CD8-positive, alpha-beta memory T cell (primary cell): Measurements from ENCODE around the gene ATXN7. TPM values are rescaled to one million over a fixed set of nuclear protein-coding genes. Genes with fewer than 3 reads are reported as not detected.
A peak's percentile ranks its signal among the peaks of the same experiment; 100 is the strongest.

Experiments used
- CTCF ChIA-PET: fragments of 350-600 bp; sonication (Branson Sonifier 250); formaldehyde crosslinking; loops from one replicate; lab custom pipeline; 2021; ENCODE audit warnings: antibody characterized with exemption; lab: Charles Lee
- POLR2A ChIA-PET: fragments of 350-600 bp; sonication (Branson Sonifier 250); formaldehyde crosslinking; loops from one replicate; lab custom pipeline; 2021; ENCODE audit warnings: antibody characterized with exemption; lab: Charles Lee
- DNase-seq, 5 donors: peaks; one replicate each; pipeline versions ENCODE4 v3.0.0 to v3.0.0-alpha.2; 2020 to 2022; ENCODE audit warnings: mixed read lengths in 1 of 5
- H3K27ac ChIP-seq: one replicate; pipeline ENCODE4 v1.7.0; 2013; ENCODE audit warnings: low read depth, mild to moderate bottlenecking, low read length, moderate library complexity
- H3K27me3 ChIP-seq: 2 replicates; pipeline ENCODE4 v1.7.0; 2013; ENCODE audit warnings: low read length, mild to moderate bottlenecking; ENCODE audit not compliant: insufficient read depth, poor library complexity, severe bottlenecking
- H3K36me3 ChIP-seq: 2 replicates; pipeline ENCODE4 v1.7.0; 2013; ENCODE audit warnings: mild to moderate bottlenecking, low read length, moderate library complexity; ENCODE audit not compliant: insufficient read depth
- H3K4me1 ChIP-seq: 2 replicates; pipeline ENCODE4 v1.7.0; 2013; ENCODE audit warnings: mild to moderate bottlenecking, low read length, moderate library complexity; ENCODE audit not compliant: insufficient read depth
- H3K4me3 ChIP-seq: 2 replicates; pipeline ENCODE4 v1.7.0; 2013; ENCODE audit warnings: mild to moderate bottlenecking, low read length
- H3K9me3 ChIP-seq: 2 replicates; pipeline ENCODE4 v1.7.0; 2013; ENCODE audit warnings: mild to moderate bottlenecking, low read length
- H3K27ac Mint-ChIP-seq, 8 donors: one replicate each; pipeline ENCODE4 v1.8.0; 2020 to 2021; ENCODE audit warnings: mixed read lengths in 8 of 8, mild to moderate bottlenecking in 6 of 8, inconsistent platforms in 3 of 8, moderate library complexity in 3 of 8
- H3K27me3 Mint-ChIP-seq, 2 donors: one replicate each; pipeline ENCODE4 v1.8.0; 2020 to 2021; ENCODE audit warnings: mixed read lengths in 2 of 2, mild to moderate bottlenecking in 1 of 2, moderate library complexity in 1 of 2
- H3K36me3 Mint-ChIP-seq, 3 donors: one replicate each; pipeline ENCODE4 v1.8.0; 2020 to 2021; ENCODE audit warnings: mixed read lengths in 3 of 3, inconsistent platforms in 1 of 3, mild to moderate bottlenecking in 1 of 3
- H3K4me1 Mint-ChIP-seq, 3 donors: one replicate each; pipeline ENCODE4 v1.8.0; 2020 to 2021; ENCODE audit warnings: mixed read lengths in 3 of 3, inconsistent platforms in 1 of 3, mild to moderate bottlenecking in 1 of 3
- H3K4me3 Mint-ChIP-seq, 7 donors: one replicate each; pipeline ENCODE4 v1.8.0; 2020 to 2021; ENCODE audit warnings: mixed read lengths in 7 of 7, mild to moderate bottlenecking in 6 of 7, moderate library complexity in 4 of 7, inconsistent platforms in 2 of 7
- H3K9me3 Mint-ChIP-seq, 5 donors: one replicate each; pipeline ENCODE4 v1.8.0; 2020 to 2022; ENCODE audit warnings: mixed read lengths in 5 of 5, mild to moderate bottlenecking in 3 of 5, moderate library complexity in 2 of 5, inconsistent platforms in 1 of 5
- polyA plus RNA-seq: library from polyadenylated mRNA; unstranded; fragments of 300-500 nt; fragmentation: Illumina TruSeq; gene quantifications from one replicate; pipeline ENCODE4 v1.2.3, GENCODE V29; 2021
- total RNA-seq, 2 experiments: library from RNA; stranded (reverse); gene quantifications; one replicate each; pipeline ENCODE4 v1.2.3, GENCODE V29; 2021

The ATXN7 gene
- total and polyA plus RNA-seq, 3 experiments from 2014 or later, result 14.1 to 34.6 (median 33.9) TPM

DNA sequence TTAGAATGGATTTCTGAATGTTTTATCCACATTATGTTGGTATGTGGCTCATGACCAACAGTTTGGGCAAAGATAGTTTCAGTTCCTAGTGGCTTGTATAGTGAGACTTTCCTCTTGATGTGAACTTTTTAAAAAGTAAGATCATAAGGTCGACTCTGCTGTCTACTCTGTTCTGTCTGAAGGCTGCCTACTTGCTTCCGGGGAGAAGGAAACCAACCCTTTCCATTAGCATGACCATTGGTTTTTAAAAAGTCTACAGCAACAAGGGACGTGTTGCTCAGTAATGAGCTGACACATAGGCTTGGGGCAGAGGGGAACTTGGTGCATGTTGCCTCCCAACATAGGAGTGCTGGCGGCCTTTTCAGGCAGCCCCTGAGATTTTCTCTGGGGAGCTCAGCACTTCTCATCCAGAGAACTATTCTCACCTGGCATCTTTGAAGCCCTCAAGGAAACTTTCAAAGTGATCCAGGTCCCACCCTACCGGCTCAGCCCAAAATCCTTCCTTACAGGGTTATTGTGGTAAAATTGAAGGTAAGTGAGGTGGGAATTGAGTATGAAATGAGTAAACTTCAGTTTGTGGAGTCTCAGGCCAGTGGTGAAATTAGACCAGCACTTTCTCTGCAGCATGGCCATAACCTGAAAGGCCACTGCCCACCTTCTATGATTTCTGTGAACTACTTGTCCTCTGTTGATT, 129.0 kb downstream of the ATXN7 start:
- H3K4me1 ChIP-seq, result peaks cover 17% of the 10 kb centered on the region
- H3K27me3 ChIP-seq, result no peaks in the 10 kb centered on the region
- Mint-ChIP-seq H3K36me3 (peaks cover 13 to 96% (median 41%) of the 10 kb centered on the region in 3 donors), H3K27ac (peak overlapping the region in 7 of 8 donors; percentile 7 to 87 (median 47)), H3K27me3 (no peaks in the 10 kb centered on the region), H3K9me3 (no peaks in the 10 kb centered on the region), H3K4me3 (no peak overlapping the region), H3K4me1 (peaks cover 36 to 62% (median 47%) of the 10 kb centered on the region in 3 donors)
- no peak overlapping the region for H3K4me3 ChIP-seq
- DNase-seq, result no peak
- CTCF ChIA-PET, result interaction anchor here (1.0 to 10.3 kb wide), 10 partner anchors 9 to 43 kb away, joined by 3 to 142 read pairs (median 12); no protein-coding TSS in a partner anchor
- H3K36me3 ChIP-seq, result peaks cover 91% of the 10 kb centered on the region
- POLR2A ChIA-PET, result interaction anchor here (0.8 to 2.4 kb wide), 2 partner anchors 24 to 29 kb away, joined by 3 to 13 read pairs; no protein-coding TSS in a partner anchor
- no peaks in the 10 kb centered on the region for H3K9me3 ChIP-seq
- no peak overlapping the region for H3K27ac ChIP-seq

DNA sequence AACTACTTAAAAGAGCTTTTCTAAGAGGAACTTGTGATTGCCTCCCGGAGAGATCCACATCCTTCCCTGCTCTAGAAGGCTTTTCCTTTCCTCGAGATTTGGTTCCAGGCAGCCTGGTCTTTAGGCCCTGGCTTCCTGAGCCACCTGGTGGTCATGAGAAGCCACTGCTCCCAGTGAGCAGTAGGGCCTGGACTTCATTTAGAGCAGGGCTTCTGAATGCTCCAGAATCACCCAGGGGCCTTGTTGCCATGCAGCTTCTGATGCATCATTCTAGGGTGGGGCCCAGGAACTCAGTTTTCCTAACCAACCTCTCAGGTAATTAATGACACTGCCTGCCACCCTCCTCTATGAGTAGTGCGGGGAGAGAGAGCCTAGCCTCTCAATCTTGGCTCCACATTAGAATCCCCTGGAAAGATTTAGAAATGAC, 130.0 kb downstream of the ATXN7 start:
- H3K36me3 ChIP-seq, result peaks cover 85% of the 10 kb centered on the region
- ChIA-PET POLR2A (interaction anchor here (0.6 to 2.4 kb wide), 5 partner anchors 14 to 30 kb away, joined by 3 to 13 read pairs (median 3); no protein-coding TSS in a partner anchor), CTCF (interaction anchor here (0.9 to 10.3 kb wide), 16 partner anchors 10 to 66 kb away, joined by 3 to 142 read pairs (median 5); partner anchors contain the start of gene PSMD6)
- no peaks in the 10 kb centered on the region for H3K9me3 ChIP-seq
- peaks cover 17% of the 10 kb centered on the region for H3K4me1 ChIP-seq
- Mint-ChIP-seq H3K4me1 (peaks cover 39 to 66% (median 50%) of the 10 kb centered on the region in 3 donors), H3K4me3 (no peak overlapping the region), H3K27me3 (no peaks in the 10 kb centered on the region), H3K9me3 (no peaks in the 10 kb centered on the region), H3K27ac (peak overlapping the region; percentile 37 to 88 (median 64)), H3K36me3 (peaks cover 13 to 96% (median 38%) of the 10 kb centered on the region in 3 donors)
- no peak overlapping the region for H3K27ac ChIP-seq
- H3K4me3 ChIP-seq, result no peak overlapping the region
- peak; percentile 23 to 73 (median 56) for DNase-seq
- no peaks in the 10 kb centered on the region for H3K27me3 ChIP-seq

DNA sequence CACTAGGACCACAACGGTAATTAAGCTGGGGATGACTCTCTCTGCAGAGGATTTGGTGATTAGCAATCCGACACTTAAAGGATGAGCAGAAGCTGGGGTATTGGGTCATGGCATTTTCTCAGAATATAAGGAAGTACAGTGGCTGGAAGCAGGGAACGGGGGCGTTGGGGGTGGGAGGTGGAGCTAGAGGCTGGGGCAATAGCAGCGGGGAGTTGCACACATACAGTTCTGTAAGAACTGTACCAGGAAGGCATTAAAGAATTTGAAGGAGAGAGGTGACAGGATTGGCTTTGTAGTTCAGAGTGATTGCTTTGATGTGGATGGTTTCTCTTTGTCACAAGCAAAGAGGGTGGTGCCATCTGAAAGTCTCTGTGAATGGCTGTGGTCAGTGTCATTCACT, 131.4 kb downstream of the ATXN7 start:
- Histone ChIP-seq H3K27ac (no peak overlapping the region), H3K27me3 (no peaks in the 10 kb centered on the region), H3K9me3 (no peaks in the 10 kb centered on the region), H3K4me1 (peaks cover 17% of the 10 kb centered on the region), H3K36me3 (peaks cover 88% of the 10 kb centered on the region), H3K4me3 (no peak overlapping the region)
- Mint-ChIP-seq H3K36me3 (peaks cover 13 to 96% (median 42%) of the 10 kb centered on the region in 3 donors), H3K4me1 (peaks cover 37 to 74% (median 57%) of the 10 kb centered on the region in 3 donors), H3K9me3 (no peaks in the 10 kb centered on the region), H3K27ac (peak overlapping the region in 7 of 8 donors; percentile 7 to 84 (median 60)), H3K27me3 (no peaks in the 10 kb centered on the region), H3K4me3 (no peak overlapping the region)
- CTCF ChIA-PET, result interaction anchor here (1.2 to 10.3 kb wide), 9 partner anchors 8 to 42 kb away, joined by 3 to 142 read pairs (median 6); partner anchors contain the start of gene PSMD6
- POLR2A ChIA-PET, result interaction anchor here (0.7 kb wide), 1 partner anchor 35 kb away, joined by 3 read pairs; no protein-coding TSS in a partner anchor
- DNase-seq, result no peak

DNA sequence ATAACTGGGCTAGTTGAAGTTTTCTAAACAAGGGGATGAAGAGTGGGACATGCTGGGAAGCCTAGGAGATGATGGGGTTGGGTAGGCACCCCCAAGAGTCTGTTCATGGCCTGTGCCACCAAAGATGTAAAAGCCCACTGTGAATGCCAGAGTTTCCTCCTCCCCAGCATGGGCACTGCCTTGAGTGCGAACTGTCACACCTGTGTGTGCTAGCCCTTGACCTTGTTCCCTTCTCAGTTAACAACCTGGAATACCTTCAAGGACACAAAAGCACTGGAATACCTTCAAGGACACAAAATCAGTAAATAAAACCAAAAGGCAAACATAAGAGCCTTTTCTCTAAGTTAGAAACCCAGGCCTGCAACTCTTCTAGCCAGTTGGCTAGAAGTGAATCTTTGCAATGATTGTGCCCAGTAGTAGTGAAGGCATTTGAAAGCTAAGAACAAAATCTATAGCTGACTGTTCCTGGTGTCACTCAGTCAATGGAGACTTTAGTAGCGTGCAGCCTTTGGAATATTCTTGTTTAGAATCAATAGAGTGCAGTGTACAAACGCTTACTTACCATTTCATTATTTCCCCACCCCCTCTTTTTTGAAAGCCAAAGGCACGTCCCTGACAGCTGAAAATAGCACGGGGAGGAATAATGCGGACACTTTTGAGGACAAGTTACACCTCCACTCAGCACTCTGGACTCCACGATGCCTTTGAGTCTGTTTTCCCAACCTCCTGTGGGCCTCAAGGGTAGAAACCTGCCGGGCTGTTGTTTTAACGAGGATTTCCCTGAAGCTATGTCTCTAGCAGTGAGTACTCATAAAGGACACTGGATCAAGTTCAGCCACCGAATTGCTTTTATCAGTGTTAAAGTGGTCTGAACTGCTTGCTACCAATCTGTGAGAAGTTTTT, 135.4 kb downstream of the ATXN7 start:
- ChIA-PET CTCF (interaction anchor here (0.8 to 1.3 kb wide), 3 partner anchors 9 to 38 kb away, joined by 3 to 5 read pairs (median 4); no protein-coding TSS in a partner anchor), POLR2A (no interaction called here)
- Mint-ChIP-seq H3K36me3 (peaks cover 6 to 82% (median 37%) of the 10 kb centered on the region in 3 donors), H3K27me3 (no peaks in the 10 kb centered on the region), H3K4me1 (peaks cover 31 to 59% (median 50%) of the 10 kb centered on the region in 3 donors), H3K9me3 (no peaks in the 10 kb centered on the region), H3K4me3 (no peak overlapping the region), H3K27ac (peak overlapping the region in 5 of 8 donors; percentile 38 to 69 (median 54))
- Histone ChIP-seq H3K27ac (no peak overlapping the region), H3K36me3 (peaks cover 65% of the 10 kb centered on the region), H3K27me3 (no peaks in the 10 kb centered on the region), H3K9me3 (no peaks in the 10 kb centered on the region), H3K4me3 (no peak overlapping the region), H3K4me1 (peaks cover 11% of the 10 kb centered on the region)
- no peak for DNase-seq

DNA sequence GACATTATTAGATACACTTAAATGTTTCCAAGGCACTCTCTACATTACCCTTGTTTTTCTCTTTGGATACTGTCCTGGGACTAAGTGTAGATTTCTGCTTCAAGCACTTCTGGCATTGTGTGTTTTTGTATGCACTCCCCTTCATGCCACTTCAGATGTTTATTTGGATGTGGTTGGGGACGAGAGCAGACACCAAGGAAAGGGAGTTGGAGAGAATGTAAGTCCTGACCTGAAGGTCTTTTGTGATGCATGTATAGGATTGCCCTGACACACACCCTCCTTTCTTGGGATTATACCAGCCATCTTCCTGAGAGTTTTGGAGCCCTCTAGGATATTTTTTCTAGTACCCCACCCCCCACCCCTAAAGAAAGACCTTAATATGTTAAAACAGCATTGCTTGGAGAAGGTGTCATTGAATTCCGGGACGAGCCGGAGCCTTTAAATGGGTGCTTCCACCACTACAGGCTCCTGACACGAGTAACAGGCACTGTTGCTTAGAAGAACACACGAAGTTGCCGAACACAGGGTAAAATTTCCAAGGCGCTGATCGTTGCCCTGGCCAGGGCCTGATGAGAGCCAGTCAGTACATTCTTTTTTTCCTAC, 136.9 kb downstream of the ATXN7 start:
- Mint-ChIP-seq H3K4me3 (no peak overlapping the region), H3K27me3 (no peaks in the 10 kb centered on the region), H3K9me3 (no peaks in the 10 kb centered on the region), H3K4me1 (peaks cover 22 to 50% (median 41%) of the 10 kb centered on the region in 3 donors), H3K27ac (peak overlapping the region in 4 of 8 donors; percentile 20 to 85 (median 73)), H3K36me3 (peaks cover 6 to 70% (median 35%) of the 10 kb centered on the region in 3 donors)
- ChIA-PET CTCF (no interaction called here), POLR2A (interaction anchor here (0.7 kb wide), 1 partner anchor 20 kb away, joined by 3 read pairs; no protein-coding TSS in a partner anchor)
- H3K27ac ChIP-seq, result no peak overlapping the region
- no peaks in the 10 kb centered on the region for H3K27me3 ChIP-seq
- H3K36me3 ChIP-seq, result peaks cover 51% of the 10 kb centered on the region
- H3K4me1 ChIP-seq, result no peaks in the 10 kb centered on the region
- H3K9me3 ChIP-seq, result no peaks in the 10 kb centered on the region
- H3K4me3 ChIP-seq, result no peak overlapping the region
- DNase-seq, result no peak

DNA sequence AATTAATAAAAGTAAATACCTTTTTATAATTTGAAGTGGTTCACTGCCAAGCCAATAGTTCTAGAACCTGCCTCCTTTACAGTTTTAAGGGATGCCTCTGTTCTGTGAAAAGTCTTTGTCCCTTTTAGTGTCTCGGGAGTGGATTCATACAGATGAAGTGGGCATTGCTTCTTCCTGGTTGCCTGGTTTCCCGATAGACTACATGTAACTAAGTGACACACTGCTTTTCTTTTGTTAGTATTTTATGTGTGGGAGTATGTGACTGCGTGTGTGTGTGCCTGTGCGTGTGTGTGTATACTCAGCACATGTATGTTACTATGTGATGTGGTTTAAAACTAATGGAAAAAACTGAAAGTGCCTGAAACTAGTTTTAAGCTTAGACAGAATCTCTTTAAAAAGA, 138.6 kb downstream of the ATXN7 start:
- no peak overlapping the region for H3K27ac ChIP-seq
- H3K9me3 ChIP-seq, result no peaks in the 10 kb centered on the region
- ChIA-PET POLR2A (no interaction called here), CTCF (interaction anchor here (1.9 kb wide), 1 partner anchor 21 kb away, joined by 5 read pairs; the partner anchor contains the start of gene PSMD6)
- Mint-ChIP-seq H3K36me3 (peaks cover 0 to 54% (median 22%) of the 10 kb centered on the region in 3 donors), H3K9me3 (no peaks in the 10 kb centered on the region), H3K4me3 (no peak overlapping the region), H3K27me3 (no peaks in the 10 kb centered on the region), H3K27ac (peak overlapping the region in 6 of 8 donors; percentile 13 to 76 (median 35)), H3K4me1 (peaks cover 15 to 39% (median 28%) of the 10 kb centered on the region in 3 donors)
- H3K27me3 ChIP-seq, result no peaks in the 10 kb centered on the region
- no peak overlapping the region for H3K4me3 ChIP-seq
- peaks cover 48% of the 10 kb centered on the region for H3K36me3 ChIP-seq
- no peak for DNase-seq
- no peaks in the 10 kb centered on the region for H3K4me1 ChIP-seq

DNA sequence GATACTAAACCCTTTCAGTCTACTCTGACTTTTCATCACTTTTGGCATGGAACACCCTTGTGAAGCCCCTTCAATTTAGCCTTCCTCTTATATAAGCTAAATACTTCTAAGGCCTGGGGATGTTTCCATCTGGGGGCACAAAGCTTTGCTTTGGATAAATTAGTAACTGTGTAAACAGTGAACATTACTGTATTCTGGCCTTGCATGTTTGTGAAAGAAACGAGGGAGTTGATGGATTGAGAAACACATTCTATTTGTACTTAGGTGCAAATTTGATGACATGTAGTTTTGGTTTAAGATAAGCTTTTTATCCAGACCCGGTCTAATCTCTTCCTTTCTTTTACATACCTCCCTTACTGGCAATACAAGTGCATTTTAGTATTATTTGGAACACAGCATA, 139.9 kb downstream of the ATXN7 start:
- H3K4me3 Mint-ChIP-seq, result no peak overlapping the region
- Histone ChIP-seq H3K9me3 (no peaks in the 10 kb centered on the region), H3K4me1 (no peaks in the 10 kb centered on the region), H3K36me3 (peaks cover 52% of the 10 kb centered on the region), H3K27ac (no peak overlapping the region), H3K27me3 (no peaks in the 10 kb centered on the region), H3K4me3 (no peak overlapping the region)
- no peaks in the 10 kb centered on the region for H3K27me3 Mint-ChIP-seq
- H3K9me3 Mint-ChIP-seq, result no peaks in the 10 kb centered on the region
- H3K4me1 Mint-ChIP-seq, result peaks cover 11 to 32% (median 26%) of the 10 kb centered on the region in 3 donors
- ChIA-PET POLR2A (interaction anchor here (0.6 kb wide), 1 partner anchor 50 kb away, joined by 3 read pairs; no protein-coding TSS in a partner anchor), CTCF (interaction anchor here (0.9 to 1.9 kb wide), 3 partner anchors 9 to 20 kb away, joined by 3 to 5 read pairs (median 3); partner anchors contain the start of gene PSMD6)
- no peak for DNase-seq
- H3K27ac Mint-ChIP-seq, result peak overlapping the region in 3 of 8 donors; percentile 24 to 66 (median 50)
- peaks cover 0 to 40% (median 20%) of the 10 kb centered on the region in 3 donors for H3K36me3 Mint-ChIP-seq
